ENCODE data around the gene MAPK10.

Gene MAPK10

DNA sequence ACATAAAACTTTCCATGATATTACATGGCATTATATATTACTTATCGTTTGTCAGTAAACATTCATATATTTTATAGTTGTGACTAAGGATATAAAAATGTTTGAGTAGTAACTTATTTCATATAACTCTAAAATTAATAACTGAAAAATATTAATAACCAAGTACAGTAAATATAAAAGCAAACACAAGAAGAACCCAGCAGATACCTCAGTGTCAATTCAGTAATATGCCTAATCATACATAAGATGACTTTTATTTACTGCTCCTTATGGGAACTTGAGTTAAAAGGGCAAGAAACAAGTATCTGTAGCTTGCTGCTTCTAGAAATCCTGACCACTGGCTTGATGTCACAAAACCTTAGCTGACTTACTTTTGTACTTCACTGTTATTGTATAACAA is 28.4 kb upstream of the MAPK10 start:
- no peak for DNase-seq (ENCODE audit: low read depth)
- TF ChIP-seq, protein P1, sequence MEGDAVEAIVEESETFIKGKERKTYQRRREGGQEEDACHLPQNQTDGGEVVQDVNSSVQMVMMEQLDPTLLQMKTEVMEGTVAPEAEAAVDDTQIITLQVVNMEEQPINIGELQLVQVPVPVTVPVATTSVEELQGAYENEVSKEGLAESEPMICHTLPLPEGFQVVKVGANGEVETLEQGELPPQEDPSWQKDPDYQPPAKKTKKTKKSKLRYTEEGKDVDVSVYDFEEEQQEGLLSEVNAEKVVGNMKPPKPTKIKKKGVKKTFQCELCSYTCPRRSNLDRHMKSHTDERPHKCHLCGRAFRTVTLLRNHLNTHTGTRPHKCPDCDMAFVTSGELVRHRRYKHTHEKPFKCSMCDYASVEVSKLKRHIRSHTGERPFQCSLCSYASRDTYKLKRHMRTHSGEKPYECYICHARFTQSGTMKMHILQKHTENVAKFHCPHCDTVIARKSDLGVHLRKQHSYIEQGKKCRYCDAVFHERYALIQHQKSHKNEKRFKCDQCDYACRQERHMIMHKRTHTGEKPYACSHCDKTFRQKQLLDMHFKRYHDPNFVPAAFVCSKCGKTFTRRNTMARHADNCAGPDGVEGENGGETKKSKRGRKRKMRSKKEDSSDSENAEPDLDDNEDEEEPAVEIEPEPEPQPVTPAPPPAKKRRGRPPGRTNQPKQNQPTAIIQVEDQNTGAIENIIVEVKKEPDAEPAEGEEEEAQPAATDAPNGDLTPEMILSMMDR (conservative IDR thresholded peaks at IDR 0.05; ENCODE audit: control insufficient read depth, insufficient read depth, low read depth, low read length), result no peak
- no peak overlapping the region for H3K4me3 ChIP-seq (ENCODE audit: control insufficient read depth, low read depth, low read length)

DNA sequence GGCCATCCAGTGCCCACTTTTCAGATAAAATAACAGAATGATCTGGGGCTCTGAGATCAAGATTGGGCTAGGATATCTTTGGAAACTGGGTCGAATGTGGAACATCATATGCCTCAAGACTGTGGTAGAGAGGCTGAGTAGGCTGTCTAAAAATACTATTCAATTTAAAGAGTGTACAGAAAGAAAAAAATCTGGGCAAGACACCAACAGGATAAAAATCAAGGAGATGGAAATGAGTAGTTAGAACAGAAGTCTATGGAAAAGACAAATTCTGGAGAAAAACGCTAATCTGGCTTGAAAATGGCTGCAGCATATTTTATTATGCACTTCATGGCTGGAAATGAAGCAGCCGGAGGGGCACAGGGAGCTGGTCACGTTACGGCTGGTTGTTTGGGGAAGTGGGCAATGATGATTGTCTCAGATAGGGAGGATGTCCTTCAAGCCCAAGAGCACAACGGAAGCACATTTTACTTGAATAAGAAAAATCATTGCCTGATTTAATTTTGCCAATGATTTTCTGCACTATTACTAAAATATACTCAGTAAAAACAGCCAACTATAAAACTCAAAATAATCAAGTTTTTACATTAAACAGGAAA is 27.1 kb upstream of the MAPK10 start:
- H3K4me3 ChIP-seq (ENCODE audit: control insufficient read depth, low read depth, low read length), result no peak overlapping the region
- TF ChIP-seq, protein P1 (conservative IDR thresholded peaks at IDR 0.05; ENCODE audit: control insufficient read depth, insufficient read depth, low read depth, low read length), result no peak
- DNase-seq (ENCODE audit: low read depth), result no peak

DNA sequence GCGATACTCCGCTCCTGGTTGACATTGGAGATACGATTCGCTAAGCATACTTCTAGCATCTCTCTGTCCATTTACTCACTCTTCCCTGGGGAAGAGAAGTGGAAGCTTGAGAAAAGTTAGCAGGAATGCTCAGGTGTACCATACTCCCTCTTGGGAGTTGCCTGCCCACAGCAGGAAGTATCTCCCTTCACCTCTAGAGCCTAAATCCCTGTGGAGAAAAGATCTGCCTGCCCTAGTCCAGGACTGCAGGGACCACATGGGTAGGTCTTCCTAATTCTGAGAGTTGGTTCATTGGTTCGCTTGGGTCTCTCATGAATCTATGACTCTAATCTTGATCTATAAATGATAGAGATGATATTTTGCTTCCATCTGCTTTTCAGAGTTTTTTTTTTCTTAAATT is 26.3 kb upstream of the MAPK10 start:
- H3K4me3 ChIP-seq (ENCODE audit: control insufficient read depth, low read depth, low read length), result no peak overlapping the region
- TF ChIP-seq, protein P1 (conservative IDR thresholded peaks at IDR 0.05; ENCODE audit: control insufficient read depth, insufficient read depth, low read depth, low read length), result no peak
- no peak for DNase-seq (ENCODE audit: low read depth)

DNA sequence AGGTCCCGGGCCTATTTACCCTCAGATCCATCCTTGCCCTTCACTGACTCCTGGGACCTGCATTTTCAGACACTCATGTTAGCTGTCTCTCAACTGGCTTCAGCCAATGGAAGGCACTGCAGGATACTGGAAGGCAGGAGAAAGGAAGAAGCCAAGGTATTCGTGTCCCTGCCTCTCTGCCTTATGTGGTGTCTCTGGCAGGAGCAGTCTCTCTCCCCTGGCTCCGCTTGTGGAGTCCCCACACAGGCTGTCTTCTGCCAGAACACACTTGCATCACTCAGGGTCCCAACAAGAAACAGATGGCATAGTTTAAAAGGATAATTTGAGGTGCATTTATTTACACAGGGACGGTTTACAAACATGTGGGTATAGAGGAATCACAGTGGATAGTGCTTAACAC is 21.6 kb upstream of the MAPK10 start:
- TF ChIP-seq, protein P1 (conservative IDR thresholded peaks at IDR 0.05; ENCODE audit: control insufficient read depth, insufficient read depth, low read depth, low read length), result no peak
- no peak overlapping the region for H3K4me3 ChIP-seq (ENCODE audit: control insufficient read depth, low read depth, low read length)
- DNase-seq (ENCODE audit: low read depth), result no peak

DNA sequence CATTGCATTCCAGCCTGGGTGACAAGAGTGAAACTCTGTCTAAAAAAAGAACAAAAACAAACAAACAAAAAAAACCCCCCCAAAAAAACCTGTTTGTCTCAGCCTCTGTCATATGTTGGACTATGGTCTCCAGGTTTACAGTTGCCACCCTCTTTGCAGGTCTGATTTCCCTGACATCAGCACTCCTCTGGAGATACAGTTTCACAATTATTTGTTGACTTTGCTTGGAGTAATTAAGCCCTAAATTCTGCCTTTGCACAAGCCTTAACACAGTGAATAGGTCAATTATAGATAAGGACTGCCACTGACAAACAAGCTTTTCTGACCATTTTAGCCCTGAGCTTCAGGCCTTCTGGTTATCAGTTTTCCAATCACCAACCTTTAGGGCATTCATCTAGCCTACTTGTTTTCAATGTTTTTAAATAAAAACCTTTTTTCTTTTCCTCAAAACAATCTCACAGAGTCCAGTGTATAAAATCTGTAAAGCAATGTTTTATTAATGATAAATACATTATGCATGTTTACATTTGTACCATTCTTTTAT is 20.4 kb upstream of the MAPK10 start:
- no peak for DNase-seq (ENCODE audit: low read depth)
- TF ChIP-seq, protein P1 (conservative IDR thresholded peaks at IDR 0.05; ENCODE audit: control insufficient read depth, insufficient read depth, low read depth, low read length), result no peak

DNA sequence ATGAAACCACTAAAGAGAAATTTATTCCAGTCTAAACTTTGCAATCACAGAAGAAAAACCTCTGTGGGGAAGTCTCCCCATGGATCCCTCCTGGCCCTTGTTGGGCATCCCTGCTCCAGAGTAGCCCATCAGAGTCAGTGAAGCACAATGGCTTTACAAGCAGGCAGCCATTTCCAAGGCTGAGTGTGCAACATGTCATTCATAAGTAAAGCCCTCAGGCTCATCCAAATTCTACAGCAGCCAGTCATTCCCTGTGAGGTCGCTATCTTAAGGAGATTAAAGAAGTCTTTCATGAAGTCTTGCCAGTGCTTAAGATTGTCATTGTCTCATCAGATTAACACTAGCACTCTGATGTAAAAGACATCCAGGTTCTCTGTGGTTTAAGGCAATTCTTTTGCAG is 17.0 kb upstream of the MAPK10 start:
- no peak for DNase-seq (ENCODE audit: low read depth)
- H3K4me3 ChIP-seq (ENCODE audit: control insufficient read depth, low read depth, low read length), result no peak overlapping the region
- TF ChIP-seq, protein P1 (conservative IDR thresholded peaks at IDR 0.05; ENCODE audit: control insufficient read depth, insufficient read depth, low read depth, low read length), result no peak

More for the DNA sequence above, 20.4 kb upstream of the MAPK10 start:
- H3K4me3 ChIP-seq (ENCODE audit: control insufficient read depth, low read depth, low read length), result no peak overlapping the region
